Brain microvascular endothelial cell (primary cell): ENCODE data around the gene SSTR1.

Experiments used
- DNase-seq: peaks from one replicate; pipeline ENCODE4 v3.0.0-alpha.2; 2020
- H3K27ac ChIP-seq: fragments of 250-450 bp; sonication (Bioruptor Pico); 2 replicates; pipeline ENCODE4 v1.5.1; 2020; ENCODE audit warnings: mild to moderate bottlenecking, moderate library complexity
- H3K27me3 ChIP-seq: fragments of 250-450 bp; sonication (Bioruptor Pico); replicated peaks from 2 replicates; pipeline ENCODE4 v1.5.1; 2020; ENCODE audit warnings: mild to moderate bottlenecking
- H3K36me3 ChIP-seq: fragments of 250-450 bp; sonication (Bioruptor Pico); replicated peaks from 2 replicates; pipeline ENCODE4 v1.5.1; 2020; ENCODE audit warnings: mild to moderate bottlenecking
- H3K4me3 ChIP-seq: 2 replicates; pipeline ENCODE4 v1.5.1; 2011; ENCODE audit warnings: low read depth, mild to moderate bottlenecking, control low read depth, low read length, moderate library complexity
- CTCF ChIP-seq: IDR thresholded peaks from 2 replicates; pipeline ENCODE4 v1.5.1; 2011; ENCODE audit warnings: low read depth, mild to moderate bottlenecking, moderate library complexity, low read length, control low read depth, inconsistent platforms; ENCODE audit errors: missing control alignments
- in situ Hi-C: cut with HindIII; loops from 2 replicates; pipeline ENCODE4 v1.10.0; 2017; ENCODE audit warnings: low sequenced_read_pairs, low pct_ligation_motif_present

SSTR1 gene

GRCh38 chr14:38208618-38209562 is 1.2 kb downstream of the SSTR1 start:
- no peaks in the 10 kb centered on the region for H3K36me3 ChIP-seq
- TF ChIP-seq CTCF, result peak; percentile 29
- peak overlapping the region; percentile 22 for H3K4me3 ChIP-seq
- no peak for DNase-seq
- H3K27ac ChIP-seq, result no peak overlapping the region
- H3K27me3 ChIP-seq, result peaks cover 26% of the 10 kb centered on the region
- in situ Hi-C loops, result no loop called here

GRCh38 chr14:38209572-38210557 is 2.2 kb downstream of the SSTR1 start:
- no peak for DNase-seq
- TF ChIP-seq CTCF, result no peak
- H3K36me3 ChIP-seq, result no peaks in the 10 kb centered on the region
- in situ Hi-C loops, result no loop called here
- H3K4me3 ChIP-seq, result peak overlapping the region; percentile 22
- peaks cover 26% of the 10 kb centered on the region for H3K27me3 ChIP-seq
- H3K27ac ChIP-seq, result no peak overlapping the region

GRCh38 chr14:38210587-38211216 is 3.0 kb downstream of the SSTR1 start:
- in situ Hi-C loops, result no loop called here
- no peaks in the 10 kb centered on the region for H3K36me3 ChIP-seq
- H3K27me3 ChIP-seq, result peaks cover 26% of the 10 kb centered on the region
- peak overlapping the region; percentile 20 for H3K4me3 ChIP-seq
- H3K27ac ChIP-seq, result no peak overlapping the region
- TF ChIP-seq CTCF, result peak; percentile 39
- no peak for DNase-seq

GRCh38 chr14:38211255-38211735 is 3.6 kb downstream of the SSTR1 start:
- no peak for TF ChIP-seq CTCF
- no peak for DNase-seq
- Histone ChIP-seq H3K27me3 (peaks cover 26% of the 10 kb centered on the region), H3K27ac (no peak overlapping the region), H3K4me3 (peak overlapping the region; percentile 15), H3K36me3 (no peaks in the 10 kb centered on the region)
- in situ Hi-C loops, result no loop called here

GRCh38 chr14:38212111-38212510 is 4.4 kb downstream of the SSTR1 start:
- in situ Hi-C loops, result no loop called here
- no peak overlapping the region for H3K27ac ChIP-seq
- no peak for TF ChIP-seq CTCF
- DNase-seq, result no peak
- no peaks in the 10 kb centered on the region for H3K36me3 ChIP-seq
- no peak overlapping the region for H3K4me3 ChIP-seq
- peaks cover 26% of the 10 kb centered on the region for H3K27me3 ChIP-seq
